Nephron (organoid): ENCODE data around the gene SLC39A6.

ENCODE experiments used
- H3K27ac Mint-ChIP-seq, 3 experiments: 2 replicates each; pipeline ENCODE4 v1.8.0; 2020; ENCODE audit warnings: mixed read lengths in 3 of 3, mild to moderate bottlenecking in 2 of 3, moderate library complexity in 1 of 3
- H3K27me3 Mint-ChIP-seq: 2 replicates; pipeline ENCODE4 v1.8.0; 2021; ENCODE audit warnings: low read depth, mild to moderate bottlenecking, moderate library complexity, mixed read lengths
- H3K36me3 Mint-ChIP-seq: 2 replicates; pipeline ENCODE4 v1.8.0; 2020; ENCODE audit warnings: low read depth, mixed read lengths
- H3K4me1 Mint-ChIP-seq: 2 replicates; pipeline ENCODE4 v1.8.0; 2020; ENCODE audit warnings: mixed read lengths
- H3K4me3 Mint-ChIP-seq, 3 experiments: 2 replicates each; pipeline ENCODE4 v1.8.0; 2020; ENCODE audit warnings: mild to moderate bottlenecking in 3 of 3, mixed read lengths in 3 of 3, moderate library complexity in 2 of 3
- H3K9me3 Mint-ChIP-seq: 2 replicates; pipeline ENCODE4 v1.8.0; 2020; ENCODE audit warnings: mixed read lengths
- CTCF ChIP-seq, 3 experiments: fragments of 200-600 bp; sonication (generic); IDR thresholded peaks; one replicate each; pipeline ENCODE4 v1.5.0; 2021; ENCODE audit warnings: antibody characterized with exemption in 3 of 3; ENCODE audit not compliant: unreplicated experiment in 3 of 3

SLC39A6 gene

DNA sequence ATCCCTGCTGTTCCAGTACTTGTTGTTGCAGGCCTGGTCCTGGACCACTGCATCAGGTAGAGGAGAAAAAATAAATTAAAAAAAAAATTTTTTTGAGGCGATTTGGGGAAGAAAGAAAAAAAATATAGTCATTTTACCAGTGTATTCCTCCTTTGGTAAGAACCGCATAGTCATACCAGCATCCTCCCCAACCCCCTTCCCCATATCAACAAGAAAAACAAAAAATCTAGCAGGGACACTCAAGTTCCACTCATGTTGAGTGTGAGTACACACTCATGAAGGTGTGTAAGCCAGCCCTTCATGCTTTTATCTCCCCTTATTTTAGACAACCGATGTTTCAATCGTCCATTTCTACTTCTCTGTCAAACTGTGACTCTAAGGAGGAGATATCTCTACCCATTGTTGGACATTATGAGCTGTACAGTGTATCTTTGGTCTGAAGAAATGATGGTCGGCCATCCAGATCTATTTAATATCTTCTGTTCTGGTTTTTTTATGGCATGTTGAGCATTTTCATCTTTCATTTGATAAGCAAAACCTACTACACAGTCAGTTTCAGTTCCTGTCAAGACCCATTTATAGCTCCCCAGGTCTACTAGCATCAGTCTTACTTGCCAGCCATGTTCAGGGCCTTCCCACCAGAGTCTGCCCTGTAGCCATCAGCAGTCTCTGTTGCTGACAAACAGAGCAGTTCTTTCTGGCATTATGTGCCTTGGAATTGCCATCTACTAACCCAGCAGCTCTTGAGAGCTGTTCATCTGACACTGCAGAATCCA is 20.6 kb upstream of the SLC39A6 start:
- no peak for TF ChIP-seq CTCF (IDR thresholded peaks at IDR 0.05; ENCODE audit: unreplicated experiment in 3 of 3)
- no peaks in the 10 kb centered on the region for H3K9me3 Mint-ChIP-seq
- peaks cover 7% of the 10 kb centered on the region for H3K4me1 Mint-ChIP-seq
- H3K27me3 Mint-ChIP-seq, result no peaks in the 10 kb centered on the region
- H3K27ac Mint-ChIP-seq, result no peak overlapping the region
- H3K4me3 Mint-ChIP-seq, result no peak overlapping the region
- peaks cover 75% of the 10 kb centered on the region for H3K36me3 Mint-ChIP-seq

- Mint-ChIP-seq H3K36me3 (peaks cover 67% of the 10 kb centered on the region), H3K27me3 (no peaks in the 10 kb centered on the region), H3K4me1 (no peaks in the 10 kb centered on the region), H3K4me3 (no peak overlapping the region), H3K27ac (no peak overlapping the region), H3K9me3 (no peaks in the 10 kb centered on the region)
- TF ChIP-seq CTCF (IDR thresholded peaks at IDR 0.05; ENCODE audit: unreplicated experiment in 3 of 3), result no peak
Measured at GRCh38 chr18:36143391-36143790, 14.3 kb upstream of the SLC39A6 start.

DNA sequence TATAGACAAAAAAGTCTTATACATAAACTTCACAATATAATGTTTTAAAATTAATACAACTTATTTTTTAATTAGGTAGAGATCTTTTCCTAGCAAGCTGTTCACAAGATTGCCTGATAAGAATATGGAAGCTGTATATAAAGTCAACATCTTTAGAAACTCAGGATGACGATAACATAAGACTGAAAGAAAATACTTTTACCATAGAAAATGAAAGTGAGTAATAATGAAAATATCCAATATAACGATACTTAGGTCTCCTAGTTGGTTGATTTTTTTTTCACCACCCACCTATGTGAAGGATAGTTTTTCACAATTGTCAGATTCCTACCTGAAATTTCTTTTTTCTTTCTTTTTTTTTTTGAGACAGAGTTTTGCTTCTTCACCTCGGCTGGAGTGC is 13.6 kb upstream of the SLC39A6 start:
- no peak for TF ChIP-seq CTCF (IDR thresholded peaks at IDR 0.05; ENCODE audit: unreplicated experiment in 3 of 3)
- Mint-ChIP-seq H3K27ac (no peak overlapping the region), H3K9me3 (no peaks in the 10 kb centered on the region), H3K27me3 (no peaks in the 10 kb centered on the region), H3K4me3 (no peak overlapping the region), H3K36me3 (peaks cover 67% of the 10 kb centered on the region), H3K4me1 (no peaks in the 10 kb centered on the region)

- no peaks in the 10 kb centered on the region for H3K4me1 Mint-ChIP-seq
- H3K27me3 Mint-ChIP-seq, result no peaks in the 10 kb centered on the region
- H3K4me3 Mint-ChIP-seq, result no peak overlapping the region
- H3K9me3 Mint-ChIP-seq, result no peaks in the 10 kb centered on the region
- TF ChIP-seq CTCF (IDR thresholded peaks at IDR 0.05; ENCODE audit: unreplicated experiment in 3 of 3), result no peak
- H3K36me3 Mint-ChIP-seq, result peaks cover 66% of the 10 kb centered on the region
- H3K27ac Mint-ChIP-seq, result no peak overlapping the region
Measured at GRCh38 chr18:36141576-36141975, 12.4 kb upstream of the SLC39A6 start.

DNA sequence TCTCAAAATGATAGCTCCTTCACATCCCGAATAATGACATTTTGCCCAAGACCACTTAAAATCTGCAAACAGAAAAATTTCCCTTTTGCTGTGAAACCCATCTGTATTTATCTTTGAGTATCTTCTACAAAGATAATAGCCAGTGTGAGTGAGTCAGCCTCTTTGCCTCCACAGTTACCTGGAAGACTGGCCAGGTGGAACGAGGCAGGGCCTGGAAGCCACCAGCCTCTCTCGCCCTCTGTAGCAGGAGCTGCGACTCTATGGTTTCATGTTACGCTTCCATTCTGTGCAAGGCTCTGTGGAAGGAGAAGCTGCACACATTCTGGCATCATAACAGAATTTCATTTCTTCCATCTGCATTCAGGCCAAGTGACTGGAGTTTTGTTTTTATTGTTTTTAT is 10.1 kb upstream of the SLC39A6 start:
- Mint-ChIP-seq H3K36me3 (peaks cover 59% of the 10 kb centered on the region), H3K27ac (no peak overlapping the region), H3K4me3 (no peak overlapping the region), H3K9me3 (no peaks in the 10 kb centered on the region), H3K4me1 (no peaks in the 10 kb centered on the region), H3K27me3 (no peaks in the 10 kb centered on the region)
- TF ChIP-seq CTCF (IDR thresholded peaks at IDR 0.05; ENCODE audit: unreplicated experiment in 3 of 3), result no peak

- H3K9me3 Mint-ChIP-seq, result no peaks in the 10 kb centered on the region
- H3K4me3 Mint-ChIP-seq, result no peak overlapping the region
- no peak overlapping the region for H3K27ac Mint-ChIP-seq
- H3K36me3 Mint-ChIP-seq, result peaks cover 40% of the 10 kb centered on the region
- no peaks in the 10 kb centered on the region for H3K27me3 Mint-ChIP-seq
- TF ChIP-seq CTCF (IDR thresholded peaks at IDR 0.05; ENCODE audit: unreplicated experiment in 3 of 3), result no peak
- peaks cover 17% of the 10 kb centered on the region for H3K4me1 Mint-ChIP-seq
Measured at GRCh38 chr18:36135264-36135663, 6.1 kb upstream of the SLC39A6 start.
